HEK293 (cell line): Measurements from ENCODE around the gene AGAP1.

Experiments used
- CTCF ChIA-PET: fragments of 350-600 bp; formaldehyde crosslinking; extraction: SDS; loops from one replicate; lab custom pipeline; 2021; ENCODE audit warnings: antibody characterized with exemption; lab: Yijun Ruan, JAX
- POLR2A ChIA-PET: fragments of 300-600 bp; formaldehyde crosslinking; extraction: SDS; loops from one replicate; lab custom pipeline; 2020; ENCODE audit warnings: antibody characterized with exemption, inconsistent platforms; lab: Yijun Ruan, JAX
- H3K27ac ChIP-seq: fragments of 200-500 bp; sonication (Bioruptor generic); 2 replicates; pipeline ENCODE4 v1.5.1; 2014; ENCODE audit warnings: low read depth, low read length, control low read depth, inconsistent platforms; ENCODE audit errors: extremely low read depth
- H3K36me3 ChIP-seq, 2 experiments: fragments of 200-500 bp in 1 of 2; sonication (Bioruptor generic) in 1 of 2; 1 replicate in 1 of 2; 2 replicates in 1 of 2; pipeline ENCODE4 v1.5.1; 2014 to 2017; ENCODE audit warnings: inconsistent platforms in 2 of 2, low read length in 2 of 2; ENCODE audit not compliant: control insufficient read depth in 2 of 2, insufficient read depth in 1 of 2
- H3K4me1 ChIP-seq: fragments of 200-500 bp; sonication (Bioruptor generic); 2 replicates; pipeline ENCODE4 v1.5.1; 2014; ENCODE audit warnings: mild to moderate bottlenecking, low read length, inconsistent platforms; ENCODE audit not compliant: control insufficient read depth, insufficient read depth
- H3K4me3 ChIP-seq: 2 replicates; pipeline ENCODE4 v1.5.1; 2011; ENCODE audit warnings: low read depth, mild to moderate bottlenecking, control low read depth, low read length, moderate library complexity
- H3K9me3 ChIP-seq: fragments of 200-500 bp; sonication (Bioruptor generic); 2 replicates; pipeline ENCODE4 v1.5.1; 2014; ENCODE audit warnings: low read depth, low read length, inconsistent platforms; ENCODE audit not compliant: control insufficient read depth, insufficient read depth
- EGR2 ChIP-seq: fragments of 450-650 bp; formaldehyde crosslinking; IDR thresholded peaks from 2 replicates; pipeline ENCODE4 v1.5.1; 2016; ENCODE audit warnings: low read depth, missing biosample characterization, missing genetic modification characterization
- GLIS1 ChIP-seq: fragments of 450-650 bp; formaldehyde crosslinking; IDR thresholded peaks from 2 replicates; pipeline ENCODE4 v1.5.1; 2016; ENCODE audit warnings: missing biosample characterization, missing genetic modification characterization
- KLF16 ChIP-seq: fragments of 450-650 bp; formaldehyde crosslinking; IDR thresholded peaks from 2 replicates; pipeline ENCODE4 v1.5.1; 2017; ENCODE audit warnings: missing biosample characterization, missing genetic modification characterization
- OSR2 ChIP-seq: fragments of 450-650 bp; formaldehyde crosslinking; IDR thresholded peaks from 2 replicates; pipeline ENCODE4 v1.5.1; 2016; ENCODE audit warnings: missing biosample characterization, missing genetic modification characterization
- WT1 ChIP-seq: fragments of 450-650 bp; formaldehyde crosslinking; IDR thresholded peaks from 2 replicates; pipeline ENCODE4 v1.5.1; 2016; ENCODE audit warnings: missing biosample characterization, missing genetic modification characterization
- YY1 ChIP-seq: fragments of 450-650 bp; formaldehyde crosslinking; IDR thresholded peaks from 2 replicates; pipeline ENCODE4 v1.5.1; 2018; ENCODE audit warnings: missing biosample characterization, missing genetic modification characterization
- ZBTB49 ChIP-seq: fragments of 450-650 bp; formaldehyde crosslinking; IDR thresholded peaks from 2 replicates; pipeline ENCODE4 v1.5.1; 2016; ENCODE audit warnings: missing biosample characterization, missing genetic modification characterization, low read depth
- ZNF155 ChIP-seq: fragments of 450-650 bp; formaldehyde crosslinking; IDR thresholded peaks from 2 replicates; pipeline ENCODE4 v1.5.1; 2016; ENCODE audit warnings: missing biosample characterization, missing genetic modification characterization
- ZNF211 ChIP-seq: fragments of 450-650 bp; formaldehyde crosslinking; IDR thresholded peaks from 2 replicates; pipeline ENCODE4 v1.5.1; 2016; ENCODE audit warnings: low read depth, missing biosample characterization, missing genetic modification characterization
- ZNF248 ChIP-seq: fragments of 450-650 bp; formaldehyde crosslinking; IDR thresholded peaks from 2 replicates; pipeline ENCODE4 v1.5.1; 2017; ENCODE audit warnings: missing biosample characterization, missing genetic modification characterization
- ZNF266 ChIP-seq: fragments of 450-650 bp; formaldehyde crosslinking; IDR thresholded peaks from 2 replicates; pipeline ENCODE4 v1.5.1; 2016; ENCODE audit warnings: missing biosample characterization, missing genetic modification characterization, low read depth
- ZNF274 ChIP-seq, 2 experiments: fragments of 200-500 bp in 1 of 2; fragments of 450-650 bp in 1 of 2; sonication (Bioruptor generic) in 1 of 2; formaldehyde crosslinking in 1 of 2; IDR thresholded peaks; 2 replicates each; pipeline versions ENCODE4 v1.5.1 to v1.6.1; 2014 to 2016; ENCODE audit warnings: borderline replicate concordance in 1 of 2, inconsistent platforms in 1 of 2, low read length in 1 of 2, missing biosample characterization in 1 of 2, missing genetic modification characterization in 1 of 2
- ZNF292 ChIP-seq: fragments of 450-650 bp; formaldehyde crosslinking; IDR thresholded peaks from 2 replicates; pipeline ENCODE4 v1.5.1; 2016; ENCODE audit warnings: low read depth, missing biosample characterization, missing genetic modification characterization, borderline replicate concordance
- ZNF366 ChIP-seq: fragments of 450-650 bp; formaldehyde crosslinking; conservative IDR thresholded peaks from 2 replicates; pipeline ENCODE4 v1.5.1; 2016; ENCODE audit warnings: missing biosample characterization, missing genetic modification characterization
- ZNF600 ChIP-seq: fragments of 450-650 bp; formaldehyde crosslinking; IDR thresholded peaks from 2 replicates; pipeline ENCODE4 v1.5.1; 2016; ENCODE audit warnings: missing biosample characterization, missing genetic modification characterization
- ZNF629 ChIP-seq: fragments of 450-650 bp; formaldehyde crosslinking; IDR thresholded peaks from 2 replicates; pipeline ENCODE4 v1.5.1; 2017; ENCODE audit warnings: missing biosample characterization, missing genetic modification characterization
- ZNF692 ChIP-seq: fragments of 450-650 bp; formaldehyde crosslinking; IDR thresholded peaks from 2 replicates; pipeline ENCODE4 v1.5.1; 2016; ENCODE audit warnings: missing biosample characterization, missing genetic modification characterization
- ZNF791 ChIP-seq: fragments of 450-650 bp; formaldehyde crosslinking; IDR thresholded peaks from 2 replicates; pipeline ENCODE4 v1.5.1; 2016; ENCODE audit warnings: missing biosample characterization, missing genetic modification characterization
- TF ChIP-seq, protein P1 (sequence below): fragments of 450-650 bp; formaldehyde crosslinking; IDR thresholded peaks from 2 replicates; pipeline ENCODE4 v1.5.0; 2017; ENCODE audit warnings: missing biosample characterization, missing genetic modification characterization, borderline replicate concordance
- TF ChIP-seq, protein P2 (sequence below): fragments of 450-650 bp; formaldehyde crosslinking; IDR thresholded peaks from 2 replicates; pipeline ENCODE4 v1.5.1; 2016; ENCODE audit warnings: missing biosample characterization, missing genetic modification characterization
- TF ChIP-seq, protein P3 (sequence below): fragments of 450-650 bp; formaldehyde crosslinking; IDR thresholded peaks from 2 replicates; pipeline ENCODE4 v1.5.1; 2016; ENCODE audit warnings: missing biosample characterization, missing genetic modification characterization

AGAP1 gene

GRCh38 chr2:235854276-235854675, 360.4 kb downstream of the AGAP1 start:
- H3K4me1 ChIP-seq = no peaks in the 10 kb centered on the region
- ChIA-PET POLR2A (no interaction called here), CTCF (no interaction called here)
- TF ChIP-seq, protein P1, sequence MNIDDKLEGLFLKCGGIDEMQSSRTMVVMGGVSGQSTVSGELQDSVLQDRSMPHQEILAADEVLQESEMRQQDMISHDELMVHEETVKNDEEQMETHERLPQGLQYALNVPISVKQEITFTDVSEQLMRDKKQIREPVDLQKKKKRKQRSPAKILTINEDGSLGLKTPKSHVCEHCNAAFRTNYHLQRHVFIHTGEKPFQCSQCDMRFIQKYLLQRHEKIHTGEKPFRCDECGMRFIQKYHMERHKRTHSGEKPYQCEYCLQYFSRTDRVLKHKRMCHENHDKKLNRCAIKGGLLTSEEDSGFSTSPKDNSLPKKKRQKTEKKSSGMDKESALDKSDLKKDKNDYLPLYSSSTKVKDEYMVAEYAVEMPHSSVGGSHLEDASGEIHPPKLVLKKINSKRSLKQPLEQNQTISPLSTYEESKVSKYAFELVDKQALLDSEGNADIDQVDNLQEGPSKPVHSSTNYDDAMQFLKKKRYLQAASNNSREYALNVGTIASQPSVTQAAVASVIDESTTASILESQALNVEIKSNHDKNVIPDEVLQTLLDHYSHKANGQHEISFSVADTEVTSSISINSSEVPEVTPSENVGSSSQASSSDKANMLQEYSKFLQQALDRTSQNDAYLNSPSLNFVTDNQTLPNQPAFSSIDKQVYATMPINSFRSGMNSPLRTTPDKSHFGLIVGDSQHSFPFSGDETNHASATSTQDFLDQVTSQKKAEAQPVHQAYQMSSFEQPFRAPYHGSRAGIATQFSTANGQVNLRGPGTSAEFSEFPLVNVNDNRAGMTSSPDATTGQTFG = no peak
- TF ChIP-seq ZNF366 (no peak), ZNF600 (tag by site-specific recombination) (no peak), ZNF211 (no peak)
- no peaks in the 10 kb centered on the region for H3K9me3 ChIP-seq
- H3K27ac ChIP-seq = no peak overlapping the region
- no peak overlapping the region for H3K4me3 ChIP-seq
- no peaks in the 10 kb centered on the region for H3K36me3 ChIP-seq

- Histone ChIP-seq H3K9me3 (no peaks in the 10 kb centered on the region), H3K36me3 (no peaks in the 10 kb centered on the region), H3K4me3 (no peak overlapping the region), H3K27ac (no peak overlapping the region), H3K4me1 (no peaks in the 10 kb centered on the region)
- ChIA-PET CTCF (no interaction called here), POLR2A (no interaction called here)
- TF ChIP-seq ZNF292 (tag by site-specific recombination) = no peak
- TF ChIP-seq, protein P2, sequence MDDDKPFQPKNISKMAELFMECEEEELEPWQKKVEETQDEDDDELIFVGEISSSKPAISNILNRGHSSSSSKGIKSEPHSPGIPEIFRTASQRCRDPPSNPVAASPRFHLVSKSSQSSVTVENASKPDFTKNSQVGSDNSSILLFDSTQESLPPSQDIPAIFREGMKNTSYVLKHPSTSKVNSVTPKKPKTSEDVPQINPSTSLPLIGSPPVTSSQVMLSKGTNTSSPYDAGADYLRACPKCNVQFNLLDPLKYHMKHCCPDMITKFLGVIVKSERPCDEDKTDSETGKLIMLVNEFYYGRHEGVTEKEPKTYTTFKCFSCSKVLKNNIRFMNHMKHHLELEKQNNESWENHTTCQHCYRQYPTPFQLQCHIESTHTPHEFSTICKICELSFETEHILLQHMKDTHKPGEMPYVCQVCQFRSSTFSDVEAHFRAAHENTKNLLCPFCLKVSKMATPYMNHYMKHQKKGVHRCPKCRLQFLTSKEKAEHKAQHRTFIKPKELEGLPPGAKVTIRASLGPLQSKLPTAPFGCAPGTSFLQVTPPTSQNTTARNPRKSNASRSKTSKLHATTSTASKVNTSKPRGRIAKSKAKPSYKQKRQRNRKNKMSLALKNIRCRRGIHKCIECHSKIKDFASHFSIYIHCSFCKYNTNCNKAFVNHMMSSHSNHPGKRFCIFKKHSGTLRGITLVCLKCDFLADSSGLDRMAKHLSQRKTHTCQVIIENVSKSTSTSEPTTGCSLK (tag by site-specific recombination) = no peak
Measured at GRCh38 chr2:235855011-235855410, 361.2 kb downstream of the AGAP1 start.

- Histone ChIP-seq H3K9me3 (no peaks in the 10 kb centered on the region), H3K4me3 (no peak overlapping the region), H3K27ac (no peak overlapping the region), H3K4me1 (no peaks in the 10 kb centered on the region), H3K36me3 (no peaks in the 10 kb centered on the region)
- POLR2A ChIA-PET = no interaction called here
- CTCF ChIA-PET = interaction anchor here (0.7 to 1.2 kb wide), 2 partner anchors 10 to 77 kb away, joined by 3 to 4 read pairs; no protein-coding TSS in a partner anchor
- no peak for TF ChIP-seq EGR2 (tag by site-specific recombination)
- no peak for TF ChIP-seq ZNF266 (tag by site-specific recombination)
- TF ChIP-seq ZNF248 = no peak
- TF ChIP-seq YY1 (tag by site-specific recombination) = no peak
- TF ChIP-seq KLF16 (tag by site-specific recombination) = no peak
- no peak for TF ChIP-seq ZNF155 (tag by site-specific recombination)
- no peak for TF ChIP-seq ZNF629 (tag by site-specific recombination)
- no peak for TF ChIP-seq ZBTB49
- TF ChIP-seq OSR2 (tag by site-specific recombination) = no peak
- TF ChIP-seq WT1 (tag by site-specific recombination) = no peak
- no peak for TF ChIP-seq ZNF274 (IDR thresholded peaks at IDR 0.05; ENCODE audit: low read length)
- TF ChIP-seq ZNF274 (tag by site-specific recombination; IDR thresholded peaks at IDR 0.05; ENCODE audit: borderline replicate concordance) = no peak
- no peak for TF ChIP-seq ZNF791
- TF ChIP-seq GLIS1 (tag by site-specific recombination) = no peak
- TF ChIP-seq, protein P3, sequence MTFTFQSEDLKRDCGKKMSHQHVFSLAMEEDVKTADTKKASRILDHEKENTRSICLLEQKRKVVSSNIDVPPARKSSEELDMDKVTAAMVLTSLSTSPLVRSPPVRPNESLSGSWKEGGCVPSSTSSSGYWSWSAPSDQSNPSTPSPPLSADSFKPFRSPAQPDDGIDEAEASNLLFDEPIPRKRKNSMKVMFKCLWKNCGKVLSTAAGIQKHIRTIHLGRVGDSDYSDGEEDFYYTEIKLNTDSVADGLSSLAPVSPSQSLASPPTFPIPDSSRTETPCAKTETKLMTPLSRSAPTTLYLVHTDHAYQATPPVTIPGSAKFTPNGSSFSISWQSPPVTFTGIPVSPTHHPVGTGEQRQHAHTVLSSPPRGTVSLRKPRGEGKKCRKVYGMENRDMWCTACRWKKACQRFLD (tag by site-specific recombination) = no peak
- TF ChIP-seq ZNF692 (tag by site-specific recombination) = no peak
Measured at GRCh38 chr2:235856151-235856854, 362.5 kb downstream of the AGAP1 start.
